GM12865 (cell line): ENCODE measurements around the gene ACO1.

Experiments used
- DNase-seq: peaks from one replicate; pipeline ENCODE4 v3.0.0; 2010; ENCODE audit warnings: low read depth
- H3K4me3 ChIP-seq: 2 replicates; pipeline ENCODE4 v1.5.1; 2011; ENCODE audit warnings: mild to moderate bottlenecking, low read depth, low read length, control low read depth
- TF ChIP-seq, protein P1 (sequence below): IDR thresholded peaks from 2 replicates; pipeline ENCODE4 v1.5.1; 2011; ENCODE audit warnings: low read length, control low read depth, low read depth, inconsistent platforms; ENCODE audit not compliant: insufficient read depth; ENCODE audit errors: missing control alignments

The ACO1 gene

GRCh38 chr9:32403567-32404260 lies 19.3 kb downstream of the ACO1 start:
- no peak overlapping the region for H3K4me3 ChIP-seq
- DNase-seq: no peak
- TF ChIP-seq, protein P1, sequence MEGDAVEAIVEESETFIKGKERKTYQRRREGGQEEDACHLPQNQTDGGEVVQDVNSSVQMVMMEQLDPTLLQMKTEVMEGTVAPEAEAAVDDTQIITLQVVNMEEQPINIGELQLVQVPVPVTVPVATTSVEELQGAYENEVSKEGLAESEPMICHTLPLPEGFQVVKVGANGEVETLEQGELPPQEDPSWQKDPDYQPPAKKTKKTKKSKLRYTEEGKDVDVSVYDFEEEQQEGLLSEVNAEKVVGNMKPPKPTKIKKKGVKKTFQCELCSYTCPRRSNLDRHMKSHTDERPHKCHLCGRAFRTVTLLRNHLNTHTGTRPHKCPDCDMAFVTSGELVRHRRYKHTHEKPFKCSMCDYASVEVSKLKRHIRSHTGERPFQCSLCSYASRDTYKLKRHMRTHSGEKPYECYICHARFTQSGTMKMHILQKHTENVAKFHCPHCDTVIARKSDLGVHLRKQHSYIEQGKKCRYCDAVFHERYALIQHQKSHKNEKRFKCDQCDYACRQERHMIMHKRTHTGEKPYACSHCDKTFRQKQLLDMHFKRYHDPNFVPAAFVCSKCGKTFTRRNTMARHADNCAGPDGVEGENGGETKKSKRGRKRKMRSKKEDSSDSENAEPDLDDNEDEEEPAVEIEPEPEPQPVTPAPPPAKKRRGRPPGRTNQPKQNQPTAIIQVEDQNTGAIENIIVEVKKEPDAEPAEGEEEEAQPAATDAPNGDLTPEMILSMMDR: no peak

GRCh38 chr9:32404402-32404801 lies 20.0 kb downstream of the ACO1 start:
- H3K4me3 ChIP-seq: no peak overlapping the region
- TF ChIP-seq, protein P1: no peak
- no peak for DNase-seq

DNA sequence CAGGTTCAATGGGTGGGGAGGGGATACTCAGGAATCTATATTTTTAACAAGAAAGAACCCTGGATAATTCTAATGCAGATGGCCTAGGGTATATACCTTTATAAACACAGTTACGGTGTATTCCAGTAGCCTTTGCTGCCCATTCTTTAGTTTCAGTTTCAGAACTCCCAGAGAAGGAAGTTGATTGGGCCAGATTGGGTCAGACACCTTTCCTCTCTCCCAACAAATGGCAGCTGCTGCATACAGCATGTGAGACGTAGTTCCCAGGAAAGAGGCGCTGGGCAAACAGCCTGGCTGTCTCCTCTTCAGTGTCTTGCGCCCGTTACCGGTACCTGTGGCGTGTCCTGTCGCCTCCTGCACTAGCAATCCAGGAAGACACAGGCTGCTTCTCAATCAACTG lies 20.4 kb downstream of the ACO1 start:
- no peak for DNase-seq
- H3K4me3 ChIP-seq: no peak overlapping the region

GRCh38 chr9:32405506-32405905 lies 21.1 kb downstream of the ACO1 start:
- DNase-seq: no peak
- no peak overlapping the region for H3K4me3 ChIP-seq
- TF ChIP-seq, protein P1: no peak

More for the DNA sequence above, 20.4 kb downstream of the ACO1 start:
- TF ChIP-seq, protein P1: no peak

GRCh38 chr9:32406046-32406445 lies 21.6 kb downstream of the ACO1 start:
- no peak for DNase-seq
- no peak overlapping the region for H3K4me3 ChIP-seq
- TF ChIP-seq, protein P1: no peak

GRCh38 chr9:32411753-32412152 lies 27.3 kb downstream of the ACO1 start:
- H3K4me3 ChIP-seq: no peak overlapping the region
- TF ChIP-seq, protein P1: no peak

DNA sequence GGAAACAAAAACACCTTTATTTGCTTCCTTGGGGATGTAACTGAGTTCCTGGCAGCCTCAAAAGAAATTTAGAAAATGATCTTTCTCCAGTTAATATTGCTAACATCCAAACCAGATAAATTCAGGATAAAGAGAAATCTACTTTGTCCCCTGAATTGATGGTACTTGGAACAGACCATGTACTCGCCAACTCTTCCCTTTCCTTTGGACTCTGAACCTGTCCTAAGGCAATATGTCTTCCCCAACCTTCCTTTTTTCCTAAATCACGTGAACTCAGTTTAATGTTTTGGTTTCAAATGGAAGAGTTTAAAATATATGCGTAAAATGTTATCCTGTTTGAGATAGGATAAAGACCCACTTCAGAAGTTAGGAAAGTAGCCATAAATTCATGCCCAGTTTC lies 28.0 kb downstream of the ACO1 start:
- H3K4me3 ChIP-seq: no peak overlapping the region
- no peak for DNase-seq

More at GRCh38 chr9:32411753-32412152, 27.3 kb downstream of the ACO1 start:
- no peak for DNase-seq

More for the DNA sequence above, 28.0 kb downstream of the ACO1 start:
- TF ChIP-seq, protein P1: no peak
